ENCODE data around the gene DYNC1I1. TPM values are rescaled to one million over a fixed set of nuclear protein-coding genes. Genes with fewer than 3 reads are reported as not detected.

The DYNC1I1 gene
- total RNA-seq, 1 experiment from 2014 or later, result 3.2 TPM

- Histone ChIP-seq H3K18ac (ENCODE audit: insufficient read length, low read depth, low read length) (no peak overlapping the region), H3K9ac (ENCODE audit: extremely low read depth, insufficient read length, low read length) (no peak overlapping the region), H2BK12ac (ENCODE audit: insufficient read length, low read depth, low read length) (no peak overlapping the region), H3K9me3 (ENCODE audit: control insufficient read depth, low read depth, low read length) (no peaks in the 10 kb centered on the region), H3K23me2 (ENCODE audit: insufficient read length, low read depth, low read length, poor library complexity, severe bottlenecking) (peaks cover 8% of the 10 kb centered on the region), H4K91ac (ENCODE audit: insufficient read length, low read depth, low read length) (no peak overlapping the region), H3T11ph (ENCODE audit: low read length) (no peak overlapping the region), H2BK15ac (ENCODE audit: low read depth, low read length) (no peak overlapping the region), H3K4me1 (ENCODE audit: insufficient read depth, low read length) (no peaks in the 10 kb centered on the region), H2BK20ac (ENCODE audit: low read depth, low read length, poor library complexity, severe bottlenecking) (no peak overlapping the region), H3K23ac (ENCODE audit: insufficient read length, low read depth, low read length) (no peak overlapping the region), H3K79me1 (ENCODE audit: insufficient read depth, low read depth, low read length, poor library complexity, severe bottlenecking) (no peaks in the 10 kb centered on the region), H4K8ac (replicated peaks; ENCODE audit: insufficient read length, low read depth, low read length) (no peak overlapping the region), H3K4ac (ENCODE audit: low read depth, low read length) (no peak overlapping the region), H2AFZ (ENCODE audit: low read length) (no peak overlapping the region), H4K5ac (ENCODE audit: insufficient read length, low read depth, low read length) (no peak overlapping the region), H2BK5ac (ENCODE audit: insufficient read length, low read length) (no peak overlapping the region), H3K4me2 (ENCODE audit: insufficient read depth, insufficient read length, low read length) (no peak overlapping the region), H2BK120ac (ENCODE audit: low read depth, low read length, poor library complexity, severe bottlenecking) (no peak overlapping the region), H4K20me1 (ENCODE audit: control insufficient read depth, insufficient read depth, insufficient read length) (no peaks in the 10 kb centered on the region), H3K14ac (ENCODE audit: insufficient read depth, low read length) (no peak overlapping the region), H3K79me2 (ENCODE audit: insufficient read depth, low read length) (no peaks in the 10 kb centered on the region), H3K27me3 (ENCODE audit: insufficient read depth, low read length) (peaks cover 3% of the 10 kb centered on the region; the same call in 1 of the 2 replicates), H3K56ac (ENCODE audit: insufficient read length, low read depth, low read length) (no peak overlapping the region), H3K27ac (ENCODE audit: insufficient read length, low read depth, low read length) (no peak overlapping the region), H2AK5ac (ENCODE audit: insufficient read length, low read length) (no peak overlapping the region)
- peaks cover 20% of the 10 kb centered on the region for H3K27me3 Mint-ChIP-seq (ENCODE audit: low read depth)
- no peak overlapping the region for H3K4me3 Mint-ChIP-seq
- no peak for TF ChIP-seq CTCF (conservative IDR thresholded peaks at IDR 0.05)
- no peaks in the 10 kb centered on the region for H3K9me3 Mint-ChIP-seq
- H3K4me1 Mint-ChIP-seq, result peaks cover 12% of the 10 kb centered on the region in 2 experiments; a peak in 3 of 4 replicates
- H3K27ac Mint-ChIP-seq, result no peak overlapping the region; a peak in 1 of 7 replicates
- no peaks in the 10 kb centered on the region for H3K36me3 Mint-ChIP-seq (ENCODE audit: insufficient read depth in 1 of 3, low read depth in 3 of 3)
- no peak for DNase-seq
- no CpG with 5 or more reads among the region's 1 CpG for WGBS (ENCODE audit: extremely low coverage, insufficient read length, low lambda C conversion rate)
Observed at GRCh38 chr7:96074871-96075270, 302.5 kb downstream of the DYNC1I1 start.
